Measurements from ENCODE around the gene PTTG1IP2.

The PTTG1IP2 gene

GRCh38 chr7:90474284-90475210, 5.1 kb downstream of the PTTG1IP2 start:
- no peak for DNase-seq (ENCODE audit: low read depth, low spot score)

GRCh38 chr7:90483251-90483650, 13.8 kb downstream of the PTTG1IP2 start:
- no peak for DNase-seq (ENCODE audit: low read depth, low spot score)

GRCh38 chr7:90484706-90485105, 15.3 kb downstream of the PTTG1IP2 start:
- DNase-seq (ENCODE audit: low read depth, low spot score): no peak

GRCh38 chr7:90485734-90486316, 16.4 kb downstream of the PTTG1IP2 start:
- no peak for DNase-seq (ENCODE audit: low read depth, low spot score)

- DNase-seq (ENCODE audit: low read depth, low spot score): no peak
Measured at GRCh38 chr7:90487808-90488207, 18.4 kb downstream of the PTTG1IP2 start.

GRCh38 chr7:90488220-90488619, 18.8 kb downstream of the PTTG1IP2 start:
- DNase-seq (ENCODE audit: low read depth, low spot score): no peak

- no peak for DNase-seq (ENCODE audit: low read depth, low spot score)
Measured at GRCh38 chr7:90492250-90492649, 22.8 kb downstream of the PTTG1IP2 start.

GRCh38 chr7:90495241-90495640, 25.8 kb downstream of the PTTG1IP2 start:
- no peak for DNase-seq (ENCODE audit: low read depth, low spot score)

- DNase-seq (ENCODE audit: low read depth, low spot score): no peak
Measured at GRCh38 chr7:90502539-90502938, 33.1 kb downstream of the PTTG1IP2 start.

GRCh38 chr7:90503367-90503766, 33.9 kb downstream of the PTTG1IP2 start:
- no peak for DNase-seq (ENCODE audit: low read depth, low spot score)

- no peak for DNase-seq (ENCODE audit: low read depth, low spot score)
Measured at GRCh38 chr7:90507692-90508091, 38.3 kb downstream of the PTTG1IP2 start.

GRCh38 chr7:90511776-90512175, 42.3 kb downstream of the PTTG1IP2 start:
- no peak for DNase-seq (ENCODE audit: low read depth, low spot score)

- DNase-seq (ENCODE audit: low read depth, low spot score): no peak
Measured at GRCh38 chr7:90512821-90513254, 43.4 kb downstream of the PTTG1IP2 start.

GRCh38 chr7:90516257-90516656, 46.8 kb downstream of the PTTG1IP2 start:
- no peak for DNase-seq (ENCODE audit: low read depth, low spot score)

GRCh38 chr7:90518630-90519029, 49.2 kb downstream of the PTTG1IP2 start:
- DNase-seq (ENCODE audit: low read depth, low spot score): no peak

- no peak for DNase-seq (ENCODE audit: low read depth, low spot score)
Measured at GRCh38 chr7:90520484-90520883, 51.0 kb downstream of the PTTG1IP2 start.

- DNase-seq (ENCODE audit: low read depth, low spot score): no peak
Measured at GRCh38 chr7:90530263-90530662, 60.8 kb downstream of the PTTG1IP2 start.

- DNase-seq (ENCODE audit: low read depth, low spot score): no peak
Measured at GRCh38 chr7:90532231-90532929, 62.9 kb downstream of the PTTG1IP2 start.

GRCh38 chr7:90536449-90536848, 67.0 kb downstream of the PTTG1IP2 start:
- DNase-seq (ENCODE audit: low read depth, low spot score): no peak

GRCh38 chr7:90538405-90538804, 69.0 kb downstream of the PTTG1IP2 start:
- no peak for DNase-seq (ENCODE audit: low read depth, low spot score)

GRCh38 chr7:90540406-90540805, 71.0 kb downstream of the PTTG1IP2 start:
- DNase-seq (ENCODE audit: low read depth, low spot score): no peak

GRCh38 chr7:90551036-90551435, 81.6 kb downstream of the PTTG1IP2 start:
- DNase-seq (ENCODE audit: low read depth, low spot score): no peak

Data from activated CD4-positive, CD25-positive, alpha-beta regulatory T cell treated with anti-CD3 and anti-CD28 coated beads, Interleukin-2, amount 50 U/mL, for 16 hours (primary cell).